Measurements from ENCODE around the gene ACAD9.

ACAD9 gene

DNA sequence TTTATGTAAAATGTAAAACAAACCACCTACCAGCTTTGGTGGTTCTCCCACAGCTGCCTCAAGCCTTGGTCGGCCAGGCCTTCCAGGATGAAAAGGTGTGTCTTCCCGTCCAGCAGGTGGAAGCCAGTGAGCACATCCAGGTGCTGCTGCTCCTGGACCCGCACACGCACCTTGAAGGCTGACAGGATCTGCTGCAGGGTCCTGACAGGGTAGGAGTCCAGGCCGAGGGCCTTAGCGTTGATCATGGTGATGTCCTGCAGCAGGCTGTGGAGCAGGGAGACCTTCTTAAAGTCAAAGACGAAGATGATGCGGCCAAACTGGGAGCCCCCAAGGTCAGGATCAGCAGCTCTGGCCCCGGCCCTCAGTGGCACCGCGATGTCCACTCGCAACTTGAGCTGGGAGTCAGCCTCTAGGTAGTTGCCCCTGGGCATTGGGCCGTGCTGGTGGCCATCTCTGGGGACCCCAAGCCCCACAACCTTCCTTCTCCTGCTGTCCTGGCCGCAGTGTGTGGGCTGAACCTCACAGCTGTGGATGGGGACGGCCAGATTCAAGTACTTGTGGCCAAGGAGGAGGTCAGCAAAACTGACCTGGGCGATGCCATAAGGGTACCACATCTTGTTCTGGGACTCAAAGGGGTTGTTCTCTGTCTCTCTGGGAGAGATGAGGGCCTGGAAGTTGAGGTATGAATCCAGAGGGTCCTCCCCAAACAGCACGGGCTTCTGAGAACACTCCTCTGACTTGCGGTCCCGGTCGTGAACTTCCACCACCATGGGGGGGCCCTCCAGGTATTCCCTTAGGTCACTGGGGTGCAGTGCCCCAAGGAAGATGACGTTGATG, 65.8 kb downstream of the ACAD9 start:
- H3K27ac ChIP-seq (ENCODE audit: low read depth, low read length, poor library complexity, severe bottlenecking), result no peak overlapping the region
- no peak overlapping the region for H2AFZ ChIP-seq (ENCODE audit: low read length)

DNA sequence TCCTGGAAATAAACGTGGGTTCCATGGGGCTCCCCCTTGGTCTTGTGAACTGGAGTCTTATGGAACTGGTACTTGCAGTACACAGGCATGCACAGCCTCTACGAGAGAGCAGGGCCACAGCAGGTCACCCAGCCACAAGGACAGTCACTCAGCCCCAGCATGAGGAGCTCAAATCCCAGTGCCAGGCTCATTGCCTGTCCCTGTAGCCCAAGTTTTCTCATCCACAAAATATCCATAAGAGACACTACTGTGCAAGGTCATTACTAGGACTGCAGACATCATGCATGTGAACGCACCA, 66.4 kb downstream of the ACAD9 start:
- Histone ChIP-seq H3K4me2 (ENCODE audit: low read length) (no peak overlapping the region), H3K4me1 (ENCODE audit: insufficient read depth, low read length, severe bottlenecking) (no peaks in the 10 kb centered on the region), H3K9me3 (ENCODE audit: low read length) (no peaks in the 10 kb centered on the region), H4K20me1 (ENCODE audit: insufficient read depth, low read length) (no peaks in the 10 kb centered on the region), H3F3A (ENCODE audit: insufficient read depth, low read length) (no peaks in the 10 kb centered on the region), H3K9ac (ENCODE audit: low read length) (no peak overlapping the region), H3K36me3 (ENCODE audit: insufficient read depth, low read length) (no peaks in the 10 kb centered on the region), H3K27me3 (ENCODE audit: insufficient read depth, low read length) (peaks cover 16% of the 10 kb centered on the region; the same call in 1 of the 2 replicates), H3K4me3 (ENCODE audit: low read depth, low read length, poor library complexity, severe bottlenecking) (no peak overlapping the region), H3K27ac (ENCODE audit: low read depth, low read length, poor library complexity, severe bottlenecking) (no peak overlapping the region), H3K79me2 (ENCODE audit: insufficient read depth, low read length) (no peaks in the 10 kb centered on the region), H2AFZ (ENCODE audit: low read length) (no peak overlapping the region), H3K9me2 (ENCODE audit: low read depth, low read length) (no peaks in the 10 kb centered on the region)
- TF ChIP-seq, protein P1, sequence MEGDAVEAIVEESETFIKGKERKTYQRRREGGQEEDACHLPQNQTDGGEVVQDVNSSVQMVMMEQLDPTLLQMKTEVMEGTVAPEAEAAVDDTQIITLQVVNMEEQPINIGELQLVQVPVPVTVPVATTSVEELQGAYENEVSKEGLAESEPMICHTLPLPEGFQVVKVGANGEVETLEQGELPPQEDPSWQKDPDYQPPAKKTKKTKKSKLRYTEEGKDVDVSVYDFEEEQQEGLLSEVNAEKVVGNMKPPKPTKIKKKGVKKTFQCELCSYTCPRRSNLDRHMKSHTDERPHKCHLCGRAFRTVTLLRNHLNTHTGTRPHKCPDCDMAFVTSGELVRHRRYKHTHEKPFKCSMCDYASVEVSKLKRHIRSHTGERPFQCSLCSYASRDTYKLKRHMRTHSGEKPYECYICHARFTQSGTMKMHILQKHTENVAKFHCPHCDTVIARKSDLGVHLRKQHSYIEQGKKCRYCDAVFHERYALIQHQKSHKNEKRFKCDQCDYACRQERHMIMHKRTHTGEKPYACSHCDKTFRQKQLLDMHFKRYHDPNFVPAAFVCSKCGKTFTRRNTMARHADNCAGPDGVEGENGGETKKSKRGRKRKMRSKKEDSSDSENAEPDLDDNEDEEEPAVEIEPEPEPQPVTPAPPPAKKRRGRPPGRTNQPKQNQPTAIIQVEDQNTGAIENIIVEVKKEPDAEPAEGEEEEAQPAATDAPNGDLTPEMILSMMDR (IDR thresholded peaks at IDR 0.05; ENCODE audit: low read length), result no peak
- TF ChIP-seq EZH2 (IDR thresholded peaks at IDR 0.05; ENCODE audit: borderline replicate concordance, low read length), result no peak

More for the DNA sequence above, 65.8 kb downstream of the ACAD9 start:
- Histone ChIP-seq H3K4me2 (ENCODE audit: low read length) (no peak overlapping the region), H3F3A (ENCODE audit: insufficient read depth, low read length) (no peaks in the 10 kb centered on the region), H3K9me3 (ENCODE audit: low read length) (no peaks in the 10 kb centered on the region), H3K4me3 (ENCODE audit: low read depth, low read length, poor library complexity, severe bottlenecking) (no peak overlapping the region), H3K9ac (ENCODE audit: low read length) (no peak overlapping the region), H3K79me2 (ENCODE audit: insufficient read depth, low read length) (no peaks in the 10 kb centered on the region), H4K20me1 (ENCODE audit: insufficient read depth, low read length) (no peaks in the 10 kb centered on the region), H3K9me2 (ENCODE audit: low read depth, low read length) (no peaks in the 10 kb centered on the region), H3K27me3 (ENCODE audit: insufficient read depth, low read length) (peaks cover 14% of the 10 kb centered on the region; the same call in 1 of the 2 replicates), H3K36me3 (ENCODE audit: insufficient read depth, low read length) (no peaks in the 10 kb centered on the region), H3K4me1 (ENCODE audit: insufficient read depth, low read length, severe bottlenecking) (no peaks in the 10 kb centered on the region)
- TF ChIP-seq EZH2 (IDR thresholded peaks at IDR 0.05; ENCODE audit: borderline replicate concordance, low read length), result no peak
- TF ChIP-seq, protein P1 (IDR thresholded peaks at IDR 0.05; ENCODE audit: low read length), result no peak

DNA sequence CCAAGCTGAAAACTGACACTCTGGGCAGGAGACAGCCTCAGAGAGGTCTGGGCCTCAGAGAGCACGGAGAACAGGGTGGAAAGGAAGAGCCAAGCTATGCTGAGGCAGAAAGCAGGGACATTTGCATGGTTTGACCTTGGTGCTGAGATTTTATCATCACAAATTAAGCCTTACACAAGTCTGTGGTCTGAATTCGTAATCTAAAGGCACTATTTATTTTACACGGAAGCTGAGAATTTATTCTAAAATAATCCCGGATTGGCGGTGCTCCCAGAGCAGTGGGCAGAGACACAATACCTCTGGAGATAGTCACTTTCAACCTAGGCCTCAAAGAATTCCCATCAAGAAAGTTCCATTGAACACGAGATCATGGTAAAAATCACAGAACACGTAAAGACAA, 67.0 kb downstream of the ACAD9 start:
- Histone ChIP-seq H3K27ac (ENCODE audit: low read depth, low read length, poor library complexity, severe bottlenecking) (no peak overlapping the region), H3K36me3 (ENCODE audit: insufficient read depth, low read length) (no peaks in the 10 kb centered on the region), H3K4me3 (ENCODE audit: low read depth, low read length, poor library complexity, severe bottlenecking) (no peak overlapping the region), H2AFZ (ENCODE audit: low read length) (no peak overlapping the region), H3K4me2 (ENCODE audit: low read length) (no peak overlapping the region), H3F3A (ENCODE audit: insufficient read depth, low read length) (no peaks in the 10 kb centered on the region), H3K9ac (ENCODE audit: low read length) (no peak overlapping the region), H4K20me1 (ENCODE audit: insufficient read depth, low read length) (no peaks in the 10 kb centered on the region), H3K4me1 (ENCODE audit: insufficient read depth, low read length, severe bottlenecking) (no peaks in the 10 kb centered on the region), H3K9me2 (ENCODE audit: low read depth, low read length) (no peaks in the 10 kb centered on the region), H3K79me2 (ENCODE audit: insufficient read depth, low read length) (no peaks in the 10 kb centered on the region), H3K9me3 (ENCODE audit: low read length) (no peaks in the 10 kb centered on the region), H3K27me3 (ENCODE audit: insufficient read depth, low read length) (peaks cover 19% of the 10 kb centered on the region; the same call in 1 of the 2 replicates)
- TF ChIP-seq, protein P1 (IDR thresholded peaks at IDR 0.05; ENCODE audit: low read length), result no peak
- no peak for TF ChIP-seq EZH2 (IDR thresholded peaks at IDR 0.05; ENCODE audit: borderline replicate concordance, low read length)
